Activated naive CD4-positive, alpha-beta T cell treated with anti-CD3 and anti-CD28 coated beads, Interleukin-2, amount 50 U/mL, for 72 hours (primary cell): ENCODE results near the gene APOBEC3G. TPM values are rescaled to one million over a fixed set of nuclear protein-coding genes. Genes with fewer than 3 reads are reported as not detected.

Experiments used
- ATAC-seq, 2 donors: fragments of 150-1000 bp; cut with Tn5 transposase; 2 replicates each; pipeline ENCODE4 v1.10.0; 2021; ENCODE audit warnings: mild to moderate bottlenecking in 2 of 2, moderate library complexity in 2 of 2
- DNase-seq, 2 donors: peaks; one replicate each; pipeline ENCODE4 v3.0.0; 2021 to 2022; ENCODE audit warnings: low spot score in 2 of 2
- H3K27ac Mint-ChIP-seq, 2 donors: one replicate each; pipeline ENCODE4 v1.8.0; 2022; ENCODE audit warnings: mild to moderate bottlenecking in 2 of 2, mixed read lengths in 2 of 2
- H3K36me3 Mint-ChIP-seq, 2 donors: one replicate each; pipeline ENCODE4 v1.8.0; 2022; ENCODE audit warnings: mixed read lengths in 2 of 2
- H3K9me3 Mint-ChIP-seq, 2 donors: one replicate each; pipeline ENCODE4 v1.8.0; 2022; ENCODE audit warnings: mixed read lengths in 2 of 2
- total RNA-seq, 2 donors: library from RNA; stranded (reverse); gene quantifications; one replicate each; pipeline ENCODE4 v1.2.3, GENCODE V29; 2022

APOBEC3G gene
- total RNA-seq, 2 donors from 2014 or later, result 29.1 to 48.3 TPM

- ATAC-seq (no peak), DNase-seq (no peak)
- H3K36me3 Mint-ChIP-seq, result no peaks in the 10 kb centered on the region
Measured at GRCh38 chr22:39098026-39098425, 21.0 kb downstream of the APOBEC3G start.

DNA sequence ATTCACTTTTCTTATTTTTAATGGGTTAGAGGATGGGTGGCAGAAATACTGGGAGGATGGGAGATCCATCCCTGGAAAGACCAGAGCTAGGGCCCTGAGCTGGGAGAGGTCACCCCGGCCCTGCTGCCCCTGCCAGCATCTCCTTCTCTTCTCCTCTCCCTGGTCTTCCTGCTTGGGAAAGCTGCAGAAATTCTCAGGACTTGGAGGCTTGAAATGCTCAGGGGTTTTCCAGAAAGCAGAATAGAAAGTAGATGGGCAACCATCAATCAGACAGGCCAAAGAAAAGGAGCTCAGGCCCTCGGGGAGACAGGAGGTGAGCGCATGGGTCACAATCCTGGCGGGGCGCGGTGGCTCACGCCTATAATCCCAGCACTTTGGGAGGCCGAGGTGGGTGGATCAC is 21.5 kb downstream of the APOBEC3G start:
- no peaks in the 10 kb centered on the region for H3K36me3 Mint-ChIP-seq
- H3K9me3 Mint-ChIP-seq, result no peaks in the 10 kb centered on the region
- H3K27ac Mint-ChIP-seq, result peak overlapping the region in 1 of 2 donors; percentile 97
- DNase-seq, result no peak
- ATAC-seq, result no peak

More at GRCh38 chr22:39098026-39098425, 21.0 kb downstream of the APOBEC3G start:
- Mint-ChIP-seq H3K9me3 (no peaks in the 10 kb centered on the region), H3K27ac (peak overlapping the region in 1 of 2 donors; percentile 97)

GRCh38 chr22:39101226-39101625 is 24.2 kb downstream of the APOBEC3G start:
- H3K36me3 Mint-ChIP-seq, result no peaks in the 10 kb centered on the region
- no peaks in the 10 kb centered on the region for H3K9me3 Mint-ChIP-seq
- DNase-seq, result no peak
- no peak for ATAC-seq
- no peak overlapping the region for H3K27ac Mint-ChIP-seq

GRCh38 chr22:39103431-39103830 is 26.4 kb downstream of the APOBEC3G start:
- no peak for ATAC-seq
- Mint-ChIP-seq H3K9me3 (no peaks in the 10 kb centered on the region), H3K36me3 (no peaks in the 10 kb centered on the region), H3K27ac (no peak overlapping the region)
- no peak for DNase-seq

DNA sequence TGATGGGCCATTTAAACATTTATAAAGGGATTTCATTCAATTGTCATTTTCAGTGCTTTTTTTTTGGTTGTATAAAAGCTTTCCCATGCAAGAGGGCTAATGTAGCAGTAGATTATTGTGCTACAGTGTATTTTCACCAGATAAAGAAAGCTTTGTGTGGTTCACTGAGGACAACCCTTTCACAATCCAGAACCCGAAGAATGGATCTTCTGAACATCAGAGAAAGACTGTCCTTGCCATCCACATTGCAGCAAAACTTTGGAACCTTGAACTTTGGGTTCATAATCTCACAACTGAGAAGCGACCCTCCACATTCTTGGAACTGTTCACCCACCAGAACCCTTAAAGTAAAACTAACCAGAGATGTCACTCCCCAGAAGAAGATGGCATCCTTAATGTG is 29.3 kb downstream of the APOBEC3G start:
- no peak overlapping the region for H3K27ac Mint-ChIP-seq
- DNase-seq, result no peak
- H3K36me3 Mint-ChIP-seq, result no peaks in the 10 kb centered on the region
- no peak for ATAC-seq
- H3K9me3 Mint-ChIP-seq, result no peaks in the 10 kb centered on the region

DNA sequence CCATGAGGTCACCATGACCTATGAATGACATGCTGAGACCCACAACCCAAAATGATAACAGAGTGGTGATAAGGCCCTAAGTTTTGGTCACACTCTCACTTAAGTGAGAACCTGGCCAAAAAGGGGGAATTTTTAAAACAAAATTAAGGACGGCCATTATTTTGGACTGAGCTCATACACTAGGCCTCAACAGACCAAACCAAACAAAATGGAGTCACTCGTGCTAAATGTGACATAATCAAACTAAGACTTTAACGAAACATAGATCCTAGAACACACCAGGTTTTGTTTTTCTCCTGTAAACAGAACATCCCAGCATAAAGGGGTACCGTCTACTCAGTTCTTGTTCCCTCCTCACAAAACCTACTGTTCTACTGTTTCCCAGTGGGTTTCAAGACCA is 31.4 kb downstream of the APOBEC3G start:
- Mint-ChIP-seq H3K9me3 (no peaks in the 10 kb centered on the region), H3K27ac (peak overlapping the region in 1 of 2 donors; percentile 25), H3K36me3 (no peaks in the 10 kb centered on the region)
- DNase-seq, result no peak
- no peak for ATAC-seq

GRCh38 chr22:39109361-39109760 is 32.3 kb downstream of the APOBEC3G start:
- Mint-ChIP-seq H3K9me3 (no peaks in the 10 kb centered on the region), H3K36me3 (no peaks in the 10 kb centered on the region), H3K27ac (no peak overlapping the region)
- DNase-seq (no peak), ATAC-seq (no peak)

- no peak for ATAC-seq
- H3K9me3 Mint-ChIP-seq, result no peaks in the 10 kb centered on the region
- H3K27ac Mint-ChIP-seq, result no peak overlapping the region
- no peak for DNase-seq
- H3K36me3 Mint-ChIP-seq, result no peaks in the 10 kb centered on the region
Measured at GRCh38 chr22:39110631-39111561, 33.8 kb downstream of the APOBEC3G start.

DNA sequence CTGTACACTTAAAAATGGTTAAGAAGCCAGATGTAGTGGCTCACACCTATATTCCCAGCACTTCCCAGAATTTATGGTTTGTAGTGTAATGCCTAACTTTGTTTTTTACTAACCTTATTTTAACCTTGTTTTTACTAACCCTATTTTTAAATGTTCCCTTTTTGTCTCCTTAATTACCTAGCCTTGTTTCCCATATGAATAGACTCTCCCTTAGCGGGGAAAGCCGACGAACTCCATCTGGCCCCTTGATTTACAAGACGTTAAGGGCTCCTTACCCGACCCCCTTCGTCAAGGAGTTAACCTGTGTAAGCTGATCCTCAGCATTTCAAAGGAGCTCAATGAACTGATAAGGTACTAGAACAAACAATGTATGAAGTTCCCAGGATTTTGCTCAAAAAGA is 37.0 kb downstream of the APOBEC3G start:
- Mint-ChIP-seq H3K9me3 (no peaks in the 10 kb centered on the region), H3K27ac (peak overlapping the region; percentile 57 to 80), H3K36me3 (no peaks in the 10 kb centered on the region)
- DNase-seq, result no peak
- no peak for ATAC-seq

GRCh38 chr22:39115570-39115969 is 38.5 kb downstream of the APOBEC3G start:
- DNase-seq, result no peak
- Mint-ChIP-seq H3K27ac (peak overlapping the region; percentile 52 to 92), H3K36me3 (no peaks in the 10 kb centered on the region), H3K9me3 (no peaks in the 10 kb centered on the region)
- no peak for ATAC-seq

- Mint-ChIP-seq H3K36me3 (no peaks in the 10 kb centered on the region), H3K9me3 (no peaks in the 10 kb centered on the region), H3K27ac (peak overlapping the region; percentile 52 to 92)
- ATAC-seq, result peak; percentile 34 to 54
- no peak for DNase-seq
Measured at GRCh38 chr22:39115977-39116621, 39.0 kb downstream of the APOBEC3G start.

DNA sequence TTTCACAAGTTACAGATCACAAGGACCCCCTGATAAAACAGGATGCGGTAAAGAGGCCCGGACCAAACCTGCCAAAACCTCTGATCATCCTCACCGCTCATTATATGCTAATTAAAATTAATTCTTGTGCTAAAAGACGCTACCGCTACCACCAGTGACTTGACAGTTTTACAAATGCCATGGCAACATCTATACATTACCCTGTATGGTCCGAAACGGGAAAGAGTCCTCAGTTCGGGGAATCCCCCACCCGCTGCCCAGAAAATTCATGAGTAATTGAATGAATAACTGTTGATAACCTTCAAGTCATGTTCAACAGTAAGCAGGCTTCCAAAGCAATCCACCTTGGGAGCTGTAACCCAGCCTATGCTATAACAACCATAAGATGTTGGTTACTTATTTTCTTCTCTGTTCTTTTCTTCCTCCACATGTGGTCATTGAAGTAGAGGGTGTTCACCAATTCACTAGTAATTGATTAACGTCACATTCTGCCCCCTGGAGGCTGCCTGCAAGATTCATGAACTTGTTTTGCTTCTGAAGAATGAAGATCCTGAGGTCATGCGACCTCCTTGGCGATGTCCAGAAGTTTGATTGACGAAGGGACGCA is 40.6 kb downstream of the APOBEC3G start:
- H3K27ac Mint-ChIP-seq, result peak overlapping the region; percentile 89 to 92
- peak; percentile 62 to 65 for ATAC-seq
- H3K36me3 Mint-ChIP-seq, result no peaks in the 10 kb centered on the region
- no peaks in the 10 kb centered on the region for H3K9me3 Mint-ChIP-seq
- DNase-seq, result peak; percentile 67 to 72

- DNase-seq, result no peak
- Mint-ChIP-seq H3K36me3 (no peaks in the 10 kb centered on the region), H3K9me3 (no peaks in the 10 kb centered on the region), H3K27ac (no peak overlapping the region)
- no peak for ATAC-seq
Measured at GRCh38 chr22:39120983-39121382, 43.9 kb downstream of the APOBEC3G start.

GRCh38 chr22:39122772-39123470 is 45.8 kb downstream of the APOBEC3G start:
- ATAC-seq (no peak), DNase-seq (peak in 1 of 2 donors; percentile 53)
- H3K9me3 Mint-ChIP-seq, result no peaks in the 10 kb centered on the region
- H3K27ac Mint-ChIP-seq, result peak overlapping the region in 1 of 2 donors; percentile 36
- H3K36me3 Mint-ChIP-seq, result no peaks in the 10 kb centered on the region

- Mint-ChIP-seq H3K27ac (no peak overlapping the region), H3K36me3 (no peaks in the 10 kb centered on the region), H3K9me3 (no peaks in the 10 kb centered on the region)
- ATAC-seq, result no peak
- no peak for DNase-seq
Measured at GRCh38 chr22:39123751-39124581, 46.9 kb downstream of the APOBEC3G start.

GRCh38 chr22:39125622-39126021 is 48.5 kb downstream of the APOBEC3G start:
- no peaks in the 10 kb centered on the region for H3K36me3 Mint-ChIP-seq
- DNase-seq (no peak), ATAC-seq (no peak)
- no peaks in the 10 kb centered on the region for H3K9me3 Mint-ChIP-seq
- no peak overlapping the region for H3K27ac Mint-ChIP-seq
